HG03066 (cell line): ENCODE results near the gene CCL3.
"Not testable (repeated sequence)": the region's sequence is repeated elsewhere in the genome, so short reads cannot be mapped to it uniquely, and the experiment has no call there.

Experiments used
- ATAC-seq: cut with Tn5 transposase; IDR thresholded peaks from one replicate; pipeline ENCODE4 v1.9.1; 2021; ENCODE audit warnings: low read depth; ENCODE audit not compliant: unreplicated experiment

The CCL3 gene

GRCh38 chr17:36089888-36090836 is at the start of gene CCL3:
Gene CCL3, minus strand, starts transcription at chr17:36090143. Its CDS starts 85 bp downstream, at chr17:36090058.
- peak; percentile 72 for ATAC-seq

- ATAC-seq, result no peak
Observed at GRCh38 chr17:36136439-36136838, 46.5 kb upstream of the CCL3 start.

- no peak for ATAC-seq
Observed at GRCh38 chr17:36136036-36136435, 46.1 kb upstream of the CCL3 start.

- no peak for ATAC-seq
Observed at GRCh38 chr17:36135465-36135864, 45.5 kb upstream of the CCL3 start.

- ATAC-seq, result no peak
Observed at GRCh38 chr17:36133602-36134236, 43.8 kb upstream of the CCL3 start.

GRCh38 chr17:36132421-36132831 is 42.5 kb upstream of the CCL3 start:
- no peak for ATAC-seq

- ATAC-seq, result no peak
Observed at GRCh38 chr17:36131931-36132330, 42.0 kb upstream of the CCL3 start.

GRCh38 chr17:36131421-36131820 is 41.5 kb upstream of the CCL3 start:
- ATAC-seq, result no peak

- no peak for ATAC-seq
Observed at GRCh38 chr17:36130346-36130745, 40.4 kb upstream of the CCL3 start.

- no peak for ATAC-seq
Observed at GRCh38 chr17:36129616-36130015, 39.7 kb upstream of the CCL3 start.

- no peak for ATAC-seq
Observed at GRCh38 chr17:36128411-36128978, 38.6 kb upstream of the CCL3 start.

GRCh38 chr17:36127911-36128310 is 38.0 kb upstream of the CCL3 start:
- no peak for ATAC-seq

GRCh38 chr17:36127199-36127893 is 37.4 kb upstream of the CCL3 start:
- no peak for ATAC-seq

- ATAC-seq, result no peak
Observed at GRCh38 chr17:36124879-36125824, 35.2 kb upstream of the CCL3 start.

- ATAC-seq, result no peak
Observed at GRCh38 chr17:36123431-36123830, 33.5 kb upstream of the CCL3 start.

- not testable (repeated sequence) for ATAC-seq
Observed at GRCh38 chr17:36121099-36121498, 31.2 kb upstream of the CCL3 start.

GRCh38 chr17:36120221-36120620 is 30.3 kb upstream of the CCL3 start:
- no peak for ATAC-seq

- ATAC-seq, result no peak
Observed at GRCh38 chr17:36118477-36119353, 28.8 kb upstream of the CCL3 start.
